NT2/D1 (cell line): ENCODE data around the gene CBX6.

ENCODE experiments used
- SUZ12 ChIP-seq: IDR thresholded peaks from 2 replicates; pipeline ENCODE4 v1.6.1; 2011; ENCODE audit not compliant: insufficient read length, insufficient read depth; ENCODE audit errors: extremely low read depth
- YY1 ChIP-seq: IDR thresholded peaks from 2 replicates; pipeline ENCODE4 v1.6.1; 2011; ENCODE audit not compliant: insufficient read length, insufficient read depth
- ZNF274 ChIP-seq: IDR thresholded peaks from 2 replicates; pipeline ENCODE4 v1.6.1; 2011; ENCODE audit warnings: mild to moderate bottlenecking, low read depth, low read length

DNA sequence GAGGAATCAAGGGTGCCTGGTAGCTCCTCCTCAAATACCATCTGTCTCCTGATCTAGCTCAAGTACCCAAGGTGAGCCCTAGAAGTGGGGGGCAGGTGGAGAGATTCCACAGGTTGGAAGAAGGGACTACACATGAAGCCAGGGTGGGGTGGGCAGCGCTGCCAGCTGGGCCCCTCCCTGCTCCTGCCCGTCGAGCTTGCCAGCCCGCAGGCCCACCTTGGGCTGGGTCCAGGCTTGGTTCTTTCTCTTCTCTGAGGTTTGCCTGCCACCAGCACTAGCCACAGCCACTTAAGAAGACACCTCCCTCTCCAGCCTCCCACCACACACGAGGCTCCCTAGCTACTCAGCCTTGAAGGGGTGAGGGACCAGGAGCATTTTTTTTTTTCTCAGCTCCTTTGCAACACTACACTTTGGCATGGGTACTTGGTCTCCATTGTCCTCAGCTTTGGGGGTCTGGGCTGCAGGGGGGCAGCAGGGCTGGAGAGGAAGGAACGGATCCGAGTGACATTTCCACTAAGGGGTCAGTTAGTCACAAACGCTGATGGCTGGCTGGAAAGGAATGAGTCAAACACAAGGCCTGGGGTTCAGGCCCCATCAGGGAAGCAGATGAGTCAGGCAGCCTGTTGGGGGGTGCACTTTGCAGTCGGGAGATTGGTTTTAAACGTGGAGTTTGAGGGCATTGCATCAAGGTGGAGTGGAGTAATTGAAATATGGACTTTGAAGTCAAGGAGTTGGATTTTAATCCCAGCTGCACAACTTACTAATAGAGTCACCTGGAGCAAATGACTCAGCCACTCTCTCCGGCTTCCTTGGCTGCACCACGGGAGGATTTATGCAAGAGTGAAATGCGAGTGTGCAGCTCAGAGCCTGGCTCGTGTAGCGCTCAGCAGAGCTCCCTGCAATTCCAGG is 20.8 kb downstream of the CBX6 start:
- no peak for TF ChIP-seq ZNF274
- no peak for TF ChIP-seq YY1
- TF ChIP-seq SUZ12 = no peak
